Mesenchymal stem cell (in vitro differentiated cells and primary cell): ENCODE data around the gene PNMA6E.

Experiments used
- DNase-seq: peaks from one replicate; pipeline ENCODE4 v3.0.0-alpha.2; 2013
- H2AFZ ChIP-seq: one replicate; pipeline ENCODE4 v1.6.1; 2013; ENCODE audit warnings: low read depth, mild to moderate bottlenecking, control low read depth, inconsistent platforms, low read length, moderate library complexity
- H2AK5ac ChIP-seq: 2 replicates; pipeline ENCODE4 v1.6.1; 2013; ENCODE audit warnings: low read length, moderate library complexity, mild to moderate bottlenecking, inconsistent platforms; ENCODE audit not compliant: severe bottlenecking
- H2BK120ac ChIP-seq: one replicate; pipeline ENCODE4 v1.6.1; 2013; ENCODE audit warnings: low read depth, mild to moderate bottlenecking, inconsistent platforms, low read length, moderate library complexity
- H2BK12ac ChIP-seq, 2 experiments: one replicate each; pipeline ENCODE4 v1.6.1; 2013; ENCODE audit warnings: inconsistent platforms in 2 of 2, low read length in 2 of 2, mild to moderate bottlenecking in 2 of 2, moderate library complexity in 2 of 2, control low read depth in 1 of 2
- H2BK15ac ChIP-seq: one replicate; pipeline ENCODE4 v1.6.1; 2013; ENCODE audit warnings: mild to moderate bottlenecking, low read depth, inconsistent platforms; ENCODE audit not compliant: poor library complexity, severe bottlenecking
- H2BK5ac ChIP-seq: 2 replicates; pipeline ENCODE4 v1.6.1; 2013; ENCODE audit warnings: low read depth, mild to moderate bottlenecking, low read length, control low read depth, inconsistent platforms; ENCODE audit not compliant: poor library complexity, severe bottlenecking
- H3K14ac ChIP-seq, 2 experiments: one replicate each; pipeline ENCODE4 v1.6.1; 2013; ENCODE audit warnings: inconsistent platforms in 2 of 2, low read length in 2 of 2, control low read depth in 1 of 2, mild to moderate bottlenecking in 1 of 2, moderate library complexity in 1 of 2
- H3K18ac ChIP-seq, 2 experiments: one replicate each; pipeline ENCODE4 v1.6.1; 2013; ENCODE audit warnings: inconsistent platforms in 2 of 2, low read length in 2 of 2, control low read depth in 1 of 2, low read depth in 1 of 2, mild to moderate bottlenecking in 1 of 2
- H3K23ac ChIP-seq, 2 experiments: one replicate each; pipeline ENCODE4 v1.6.1; 2013; ENCODE audit warnings: inconsistent platforms in 2 of 2, low read length in 2 of 2, mild to moderate bottlenecking in 2 of 2, moderate library complexity in 2 of 2, control low read depth in 1 of 2
- H3K27ac ChIP-seq: 2 replicates; pipeline ENCODE4 v1.5.1; 2013; ENCODE audit warnings: mild to moderate bottlenecking, moderate library complexity, low read length, control low read depth, inconsistent platforms; ENCODE audit not compliant: poor library complexity, severe bottlenecking
- H3K27me3 ChIP-seq, 2 experiments: 2 replicates each; pipeline versions ENCODE4 v1.6.1 to v1.7.0; 2013; ENCODE audit warnings: low read length in 2 of 2, mild to moderate bottlenecking in 2 of 2, moderate library complexity in 2 of 2, control low read depth in 1 of 2, inconsistent platforms in 1 of 2; ENCODE audit not compliant: control insufficient read depth in 1 of 2, insufficient read depth in 1 of 2
- H3K36me3 ChIP-seq, 2 experiments: 2 replicates each; pipeline versions ENCODE4 v1.6.1 to v1.7.0; 2013; ENCODE audit warnings: low read length in 2 of 2, control low read depth in 1 of 2, inconsistent platforms in 1 of 2, low read depth in 1 of 2, mild to moderate bottlenecking in 1 of 2; ENCODE audit not compliant: insufficient read depth in 2 of 2, control insufficient read depth in 1 of 2
- H3K4ac ChIP-seq, 2 experiments: one replicate each; pipeline ENCODE4 v1.6.1; 2013; ENCODE audit warnings: inconsistent platforms in 2 of 2, low read length in 2 of 2, mild to moderate bottlenecking in 2 of 2, moderate library complexity in 2 of 2, control low read depth in 1 of 2, low read depth in 1 of 2
- H3K4me1 ChIP-seq: 2 replicates; pipeline ENCODE4 v1.6.1; 2013; ENCODE audit warnings: low read depth, low read length, control low read depth; ENCODE audit not compliant: control insufficient read depth, insufficient read depth
- H3K4me2 ChIP-seq: 2 replicates; pipeline ENCODE4 v1.6.1; 2013; ENCODE audit warnings: low read length, mild to moderate bottlenecking, inconsistent platforms; ENCODE audit not compliant: poor library complexity, severe bottlenecking
- H3K4me3 ChIP-seq, 2 experiments: 2 replicates each; pipeline versions ENCODE4 v1.5.1 to v1.7.0; 2013; ENCODE audit warnings: low read length in 2 of 2, mild to moderate bottlenecking in 2 of 2, control low read depth in 1 of 2, low read depth in 1 of 2; ENCODE audit not compliant: insufficient read depth in 1 of 2
- H3K79me1 ChIP-seq: replicated peaks from 2 replicates; pipeline ENCODE4 v1.6.1; 2013; ENCODE audit warnings: mild to moderate bottlenecking, control low read depth, low read length, inconsistent platforms; ENCODE audit not compliant: poor library complexity, severe bottlenecking
- H3K9ac ChIP-seq: 2 replicates; pipeline ENCODE4 v1.7.0; 2013; ENCODE audit warnings: mild to moderate bottlenecking, low read length, moderate library complexity
- H3K9me3 ChIP-seq: 2 replicates; pipeline ENCODE4 v1.7.0; 2013; ENCODE audit warnings: mild to moderate bottlenecking, low read length; ENCODE audit not compliant: control insufficient read depth
- H4K8ac ChIP-seq: one replicate; pipeline ENCODE4 v1.6.1; 2013; ENCODE audit warnings: inconsistent platforms, mild to moderate bottlenecking, low read length, moderate library complexity
- H4K91ac ChIP-seq: one replicate; pipeline ENCODE4 v1.6.1; 2013; ENCODE audit warnings: mild to moderate bottlenecking, low read length, inconsistent platforms
- WGBS: methylation state at CpG from one replicate; pipeline ENCODE4 v1.1.7; 2013; ENCODE audit warnings: mixed read lengths; 5-methylcytosine and 5-hydroxymethylcytosine counted together

The PNMA6E gene

DNA sequence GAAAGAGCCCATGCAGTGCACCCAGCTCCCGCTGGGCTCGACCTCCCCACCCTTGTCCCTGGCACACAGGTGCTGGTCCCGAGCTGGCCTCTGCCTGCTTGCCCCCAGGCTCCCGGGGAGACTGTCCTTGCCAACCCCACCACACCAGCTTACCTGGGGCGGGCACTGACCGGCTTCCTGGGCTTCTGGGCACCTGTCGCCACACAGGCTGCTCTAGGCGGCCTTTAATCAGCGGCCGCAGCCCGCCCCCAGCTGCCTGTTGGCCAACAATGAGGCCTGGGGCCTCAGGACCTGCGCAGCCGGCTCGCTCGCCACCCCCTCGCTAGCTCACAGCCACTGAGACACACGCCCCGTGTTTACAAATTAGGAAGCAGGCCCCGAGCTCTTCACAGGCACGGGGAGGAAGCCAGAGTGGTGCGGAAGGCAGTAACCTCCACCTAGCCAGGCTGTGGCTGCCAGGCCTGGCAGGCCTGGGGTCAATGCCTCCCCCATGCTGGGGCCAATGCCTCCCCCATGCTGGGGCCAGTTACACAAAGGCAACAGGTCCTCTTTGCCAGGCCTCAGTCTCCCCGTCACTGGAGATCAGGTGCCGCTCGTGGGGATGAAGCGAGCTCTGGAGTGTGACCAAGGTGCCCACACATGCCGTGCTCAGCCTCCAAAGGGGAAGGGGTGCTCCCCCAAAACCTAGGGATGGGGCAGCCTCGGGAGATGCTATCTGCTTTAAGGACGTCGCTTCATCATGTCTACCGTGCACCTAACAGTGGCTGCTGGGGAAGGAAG is 44.9 kb upstream of the PNMA6E start, which contains the start of gene TREX2:
Gene TREX2, minus strand, starts transcription at position 201 of the 780 bp plus-strand sequence. CDS start 626 bp downstream, outside the sequence.
- Histone ChIP-seq H3K9ac (no peak within 1 kb of the TSS), H2AFZ (no peak within 1 kb of the TSS), H3K79me1 (no peaks in the 10 kb centered on the region), H2BK5ac (no peak within 1 kb of the TSS), H3K14ac (no peak within 1 kb of the TSS), H2BK120ac (no peak within 1 kb of the TSS), H3K4me3 (no peak within 1 kb of the TSS), H4K91ac (no peak within 1 kb of the TSS), H3K27ac (no peak within 1 kb of the TSS), H3K9me3 (no peaks in the 10 kb centered on the region), H3K27me3 (peaks cover 0 to 30% of the 10 kb centered on the region in 2 experiments), H3K18ac (no peak within 1 kb of the TSS), H4K8ac (no peak within 1 kb of the TSS), H3K4ac (no peak within 1 kb of the TSS), H3K23ac (no peak within 1 kb of the TSS), H2BK15ac (no peak within 1 kb of the TSS), H3K4me1 (no peaks in the 10 kb centered on the region), H3K4me2 (no peak within 1 kb of the TSS), H3K36me3 (peaks cover 0 to 36% of the 10 kb centered on the region in 2 experiments), H2BK12ac (no peak within 1 kb of the TSS), H2AK5ac (no peak within 1 kb of the TSS)
- no peak for DNase-seq
- WGBS, result 91% methylated on average over 29 of the region's 30 CpGs

DNA sequence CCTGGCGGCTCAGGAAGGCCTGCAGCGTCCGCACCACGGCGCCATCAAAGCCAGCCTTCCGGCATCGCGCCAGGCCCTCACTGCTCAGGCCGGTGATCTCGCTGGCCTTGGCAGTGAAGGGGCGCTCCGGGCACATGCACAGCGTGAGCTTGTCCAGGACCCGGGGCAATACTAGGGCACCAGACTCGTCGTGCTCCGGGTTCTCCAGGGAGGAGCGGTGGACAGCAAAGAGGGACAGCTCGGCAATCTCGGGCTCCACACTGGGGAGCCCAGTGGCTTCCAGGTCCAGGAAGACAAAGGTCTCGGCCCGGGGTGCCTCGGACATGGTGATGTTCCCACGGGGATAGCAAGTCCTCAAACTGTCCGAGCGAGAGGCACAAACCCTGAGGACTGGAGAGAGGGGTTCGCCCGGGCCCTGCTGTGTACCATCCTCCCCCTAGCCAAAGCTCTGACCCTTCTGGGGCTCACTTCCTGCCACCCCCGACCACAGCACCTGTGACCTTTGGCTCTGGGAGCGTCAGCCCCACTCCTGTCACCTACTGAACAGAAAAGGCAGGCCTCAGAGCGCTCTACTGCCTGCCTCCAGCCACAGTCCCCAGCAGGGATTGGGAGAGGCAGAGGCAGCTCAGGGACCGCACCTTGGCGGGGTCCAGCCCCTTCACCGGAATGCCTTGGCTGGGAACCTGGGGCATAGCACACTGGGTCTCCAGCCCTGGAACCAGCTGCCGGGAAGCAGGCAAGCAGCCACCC is 44.1 kb upstream of the PNMA6E start:
- Histone ChIP-seq H3K9me3 (no peaks in the 10 kb centered on the region), H3K27me3 (peaks cover 0 to 36% of the 10 kb centered on the region in 2 experiments), H2BK12ac (no peak overlapping the region), H3K18ac (no peak overlapping the region), H2AFZ (no peak overlapping the region), H3K4me3 (no peak overlapping the region), H3K27ac (no peak overlapping the region), H3K4ac (no peak overlapping the region), H2AK5ac (no peak overlapping the region), H4K91ac (no peak overlapping the region), H3K9ac (no peak overlapping the region), H3K36me3 (peaks cover 0 to 28% of the 10 kb centered on the region in 2 experiments), H2BK5ac (no peak overlapping the region), H3K4me1 (no peaks in the 10 kb centered on the region), H3K4me2 (no peak overlapping the region), H2BK120ac (no peak overlapping the region), H3K79me1 (no peaks in the 10 kb centered on the region), H2BK15ac (no peak overlapping the region), H3K14ac (no peak overlapping the region), H3K23ac (no peak overlapping the region), H4K8ac (no peak overlapping the region)
- DNase-seq, result no peak
- 96% methylated on average over 31 of the region's 35 CpGs for WGBS

DNA sequence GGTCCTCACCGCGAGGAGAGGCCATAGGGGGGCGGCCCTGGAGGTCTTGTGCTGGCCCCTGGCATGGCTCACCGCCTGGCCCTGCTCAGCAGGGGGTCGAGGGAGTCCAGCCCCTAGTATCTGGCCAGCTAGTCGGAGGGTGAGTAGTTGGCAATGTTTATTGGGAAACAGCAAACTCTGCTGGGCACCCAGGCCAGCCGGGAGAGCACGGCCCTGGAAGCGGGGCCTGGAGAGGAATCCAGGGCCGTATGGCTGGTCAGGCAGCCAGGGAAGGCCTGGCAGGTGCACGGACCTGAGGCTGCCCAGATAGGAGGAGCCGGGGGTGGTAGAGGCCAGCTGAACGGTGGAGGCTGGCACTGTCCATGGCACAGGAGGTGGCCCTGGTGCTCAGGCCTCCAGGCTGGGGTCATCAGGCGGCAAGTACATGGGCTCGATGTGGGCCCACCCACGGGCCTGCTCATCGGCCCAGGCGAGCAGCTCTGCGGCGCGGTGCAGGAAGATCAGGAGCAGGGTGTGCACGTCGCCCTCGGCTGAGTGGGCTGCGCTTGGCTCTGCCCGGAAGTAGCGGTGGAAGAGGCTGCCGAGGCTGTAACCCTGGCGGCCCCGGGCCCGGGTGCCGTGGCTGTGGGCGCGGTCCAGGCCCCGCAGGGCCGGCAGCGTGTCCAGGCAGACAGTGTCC is 43.3 kb upstream of the PNMA6E start:
- Histone ChIP-seq H2AK5ac (no peak overlapping the region), H2BK5ac (no peak overlapping the region), H3K9ac (no peak overlapping the region), H3K18ac (no peak overlapping the region), H2AFZ (no peak overlapping the region), H3K4me1 (no peaks in the 10 kb centered on the region), H3K14ac (no peak overlapping the region), H4K8ac (no peak overlapping the region), H2BK120ac (no peak overlapping the region), H3K23ac (no peak overlapping the region), H2BK15ac (no peak overlapping the region), H3K79me1 (no peaks in the 10 kb centered on the region), H3K27me3 (peaks cover 0 to 39% of the 10 kb centered on the region in 2 experiments), H3K9me3 (no peaks in the 10 kb centered on the region), H2BK12ac (no peak overlapping the region), H3K27ac (no peak overlapping the region), H3K36me3 (peaks cover 0 to 20% of the 10 kb centered on the region in 2 experiments), H4K91ac (no peak overlapping the region), H3K4ac (no peak overlapping the region), H3K4me2 (no peak overlapping the region), H3K4me3 (no peak overlapping the region)
- WGBS, result 97% methylated on average over 28 of the region's 37 CpGs
- no peak for DNase-seq
